ENCODE measurements around the gene PPP1R26.

GRCh38 chr9:135522931-135523330, 43.3 kb downstream of the PPP1R26 start:
- TF ChIP-seq CTCF (IDR thresholded peaks at IDR 0.05) (no peak), POLR2AphosphoS5 (IDR thresholded peaks at IDR 0.05) (no peak), POLR2A (IDR thresholded peaks at IDR 0.05) (no peak)

All from prostate gland (tissue), 2 donors.